Measurements from ENCODE around the gene METRNL. TPM values are rescaled to one million over a fixed set of nuclear protein-coding genes. Genes with fewer than 3 reads are reported as not detected.

The METRNL gene
- total RNA-seq, 1 donor from 2014 or later, result 35.3 TPM

DNA sequence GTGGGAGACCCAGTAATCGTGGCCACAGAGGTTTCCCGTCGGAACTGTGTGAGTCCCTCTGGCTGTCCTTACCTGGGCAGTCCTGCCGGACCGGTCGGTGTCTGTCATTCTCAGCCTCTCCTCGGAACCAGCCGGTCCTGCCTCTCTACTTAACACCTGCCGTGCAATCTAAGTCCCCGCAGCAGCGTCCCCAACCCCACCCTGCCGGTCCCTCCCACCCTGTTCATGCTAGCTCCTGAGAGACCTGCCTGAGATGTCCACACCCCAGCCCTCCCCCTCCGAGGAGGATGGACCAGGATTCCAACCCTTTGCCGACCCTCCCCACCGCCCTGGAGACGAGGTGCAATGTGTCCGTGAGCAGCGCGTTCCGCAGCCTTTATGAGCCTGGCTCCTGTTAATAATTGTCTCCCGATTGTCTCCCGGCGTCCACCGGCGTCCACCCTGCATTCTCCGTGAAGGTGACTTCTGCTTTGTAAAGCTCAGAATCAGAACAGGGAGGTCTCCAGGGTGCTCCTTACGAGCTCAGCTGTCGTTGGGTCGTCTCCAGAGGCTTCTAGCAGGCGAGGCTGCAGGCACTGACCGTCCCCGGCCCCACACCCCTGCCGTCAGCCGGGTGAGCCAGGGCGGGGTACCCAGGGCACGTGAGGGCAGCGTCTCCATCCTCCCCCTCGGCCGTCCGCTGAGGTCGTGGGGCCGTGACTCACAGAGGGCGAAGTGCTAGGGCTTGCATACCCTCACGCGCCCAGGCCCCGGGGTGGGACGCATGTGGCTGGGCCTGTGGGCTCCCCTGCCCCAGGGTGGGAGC, 10.1 kb downstream of the METRNL start:
- DNase-seq (ENCODE audit: low read depth), result peak; percentile 51

DNA sequence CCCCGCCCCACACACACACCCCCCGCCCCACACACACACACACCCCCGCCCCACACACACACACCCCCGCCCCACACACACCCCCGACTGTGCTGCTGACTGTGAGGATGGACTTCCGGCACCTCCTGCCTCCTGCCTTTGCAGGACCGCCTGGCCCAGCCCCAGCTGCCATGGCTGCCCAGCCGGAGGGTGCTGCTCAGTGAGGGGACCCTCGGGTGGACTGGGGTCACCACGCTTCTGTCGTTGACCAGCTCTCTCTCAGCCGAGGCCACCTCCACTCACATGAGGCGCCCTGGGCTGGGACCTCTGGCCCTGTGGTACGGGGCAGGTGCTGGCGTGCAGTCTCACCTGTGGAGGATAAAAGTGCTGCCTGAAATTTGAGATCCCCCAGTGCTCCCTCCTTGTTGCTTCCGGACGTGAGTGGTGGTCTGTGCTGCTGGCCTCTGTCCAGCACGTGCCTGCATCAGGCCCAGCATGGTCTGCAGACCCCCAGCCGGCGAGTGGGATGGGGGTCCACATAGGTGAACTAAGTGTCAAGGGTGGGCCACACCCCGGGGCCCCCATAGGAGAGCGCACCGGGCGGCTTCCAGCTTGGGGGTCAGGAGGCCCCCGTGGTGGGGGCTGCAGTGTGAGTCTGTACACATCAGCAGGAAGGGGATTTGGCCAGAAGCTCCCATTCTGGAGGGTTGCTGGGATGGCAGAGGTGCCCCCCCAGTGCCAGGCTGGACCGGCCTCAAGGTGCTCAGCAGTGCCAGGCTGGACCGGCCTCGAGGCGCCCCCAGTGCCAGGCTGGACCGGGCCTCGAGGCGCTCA, 11.2 kb downstream of the METRNL start:
- no peak for DNase-seq (ENCODE audit: low read depth)

GRCh38 chr17:83091257-83092141, 12.1 kb downstream of the METRNL start:
- no peak for DNase-seq (ENCODE audit: low read depth)

DNA sequence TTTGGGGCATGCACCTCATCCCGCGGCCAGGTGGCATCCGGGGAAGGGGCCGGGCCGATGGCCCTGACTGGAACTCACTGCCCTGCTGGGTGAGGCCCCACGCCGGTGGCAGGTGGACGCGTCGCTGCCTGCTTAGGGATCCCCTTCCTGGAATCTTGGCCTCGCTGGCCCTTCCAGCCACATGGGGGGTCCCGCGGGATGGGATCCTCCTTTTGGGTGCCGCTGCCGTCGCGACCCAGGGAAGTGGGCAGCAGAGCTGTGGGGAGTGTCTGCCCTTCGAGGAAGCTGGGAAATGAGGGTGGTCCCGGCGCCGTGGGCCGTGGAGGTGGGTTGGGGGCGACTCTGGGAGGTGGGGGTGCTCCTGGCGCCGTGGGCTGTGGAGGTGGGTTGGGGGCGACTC, 12.8 kb downstream of the METRNL start:
- DNase-seq (ENCODE audit: low read depth), result no peak

DNA sequence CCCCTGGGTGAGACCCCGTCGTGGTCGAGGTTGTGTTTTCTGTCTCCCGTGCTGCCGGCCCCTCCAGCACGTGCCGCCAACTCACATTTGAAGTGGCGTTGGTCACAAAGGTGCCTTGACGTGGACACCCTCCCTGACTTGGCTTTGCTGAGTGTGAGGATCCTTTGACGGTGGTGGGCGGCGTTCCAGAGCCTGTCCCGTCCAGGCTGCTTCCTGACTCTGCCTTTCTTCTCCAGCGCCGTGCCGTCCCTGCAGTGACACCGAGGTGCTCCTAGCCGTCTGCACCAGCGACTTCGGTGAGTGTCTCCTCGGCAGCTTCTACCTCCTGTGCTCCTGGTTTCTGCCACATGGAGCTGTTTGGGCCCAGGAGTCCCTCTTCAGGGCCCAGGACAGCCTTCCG, 13.5 kb downstream of the METRNL start:
- DNase-seq (ENCODE audit: low read depth), result no peak

GRCh38 chr17:83093506-83093905, 14.1 kb downstream of the METRNL start:
- DNase-seq (ENCODE audit: low read depth), result no peak

DNA sequence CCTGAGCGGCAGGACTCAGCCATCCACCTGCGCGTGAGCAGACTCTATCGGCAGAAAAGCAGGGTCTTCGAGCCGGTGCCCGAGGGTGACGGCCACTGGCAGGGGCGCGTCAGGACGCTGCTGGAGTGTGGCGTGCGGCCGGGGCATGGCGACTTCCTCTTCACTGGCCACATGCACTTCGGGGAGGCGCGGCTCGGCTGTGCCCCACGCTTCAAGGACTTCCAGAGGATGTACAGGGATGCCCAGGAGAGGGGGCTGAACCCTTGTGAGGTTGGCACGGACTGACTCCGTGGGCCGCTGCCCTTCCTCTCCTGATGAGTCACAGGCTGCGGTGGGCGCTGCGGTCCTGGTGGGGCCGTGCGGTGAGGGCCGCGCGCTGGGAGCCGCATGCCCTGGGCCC, 14.9 kb downstream of the METRNL start:
- no peak for DNase-seq (ENCODE audit: low read depth)

- DNase-seq (ENCODE audit: low read depth), result no peak
These were observed 15.6 kb downstream of the METRNL start for GRCh38 chr17:83095016-83095415.

GRCh38 chr17:83096401-83097224, 17.2 kb downstream of the METRNL start:
- DNase-seq (ENCODE audit: low read depth), result no peak

DNA sequence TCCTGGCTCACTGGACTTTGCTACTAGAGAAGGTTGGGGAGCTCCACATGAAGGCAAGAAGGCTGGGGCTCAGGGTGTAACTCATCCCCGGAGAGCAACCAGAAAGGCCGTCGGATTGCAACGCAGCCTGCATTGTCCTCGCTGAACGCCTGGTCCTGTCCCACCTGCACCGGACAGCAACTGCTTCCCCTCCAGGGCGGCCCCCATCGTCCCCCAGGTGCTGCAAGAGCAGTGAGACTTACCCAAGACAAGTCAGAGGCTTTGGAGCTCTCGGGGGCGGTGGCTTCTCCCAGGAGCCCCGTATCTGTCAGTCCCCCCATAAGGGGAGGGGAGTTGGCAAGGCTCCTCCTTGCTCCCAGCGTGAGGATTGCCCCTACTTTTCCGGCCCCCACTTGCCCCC, 18.4 kb downstream of the METRNL start:
- no peak for DNase-seq (ENCODE audit: low read depth)

- DNase-seq (ENCODE audit: low read depth), result no peak
These were observed 19.1 kb downstream of the METRNL start for GRCh38 chr17:83098241-83099085.

DNA sequence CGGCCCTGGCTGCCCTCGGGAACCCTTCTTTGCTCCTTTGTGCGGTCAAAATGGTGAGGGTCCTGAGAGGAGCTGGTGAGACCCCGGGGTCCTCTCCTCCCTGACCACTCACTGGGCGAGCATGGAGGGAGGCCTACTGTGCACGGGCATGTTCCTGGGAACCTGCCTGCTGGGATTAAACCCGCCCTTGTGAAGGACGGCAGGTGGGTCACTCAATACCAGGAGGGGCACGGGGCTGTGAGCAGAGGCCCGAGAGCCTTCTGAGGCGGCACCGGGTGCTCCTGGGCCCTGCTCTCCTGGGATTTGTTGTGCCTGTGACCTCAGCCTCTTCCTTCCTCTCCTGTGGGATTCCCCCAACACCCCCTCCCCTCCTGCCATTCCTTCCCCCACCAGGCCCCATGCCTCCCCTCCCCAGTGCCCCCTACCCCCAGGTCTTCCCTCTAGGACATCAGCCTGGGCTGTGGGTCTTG, 19.7 kb downstream of the METRNL start:
- DNase-seq (ENCODE audit: low read depth), result no peak

DNA sequence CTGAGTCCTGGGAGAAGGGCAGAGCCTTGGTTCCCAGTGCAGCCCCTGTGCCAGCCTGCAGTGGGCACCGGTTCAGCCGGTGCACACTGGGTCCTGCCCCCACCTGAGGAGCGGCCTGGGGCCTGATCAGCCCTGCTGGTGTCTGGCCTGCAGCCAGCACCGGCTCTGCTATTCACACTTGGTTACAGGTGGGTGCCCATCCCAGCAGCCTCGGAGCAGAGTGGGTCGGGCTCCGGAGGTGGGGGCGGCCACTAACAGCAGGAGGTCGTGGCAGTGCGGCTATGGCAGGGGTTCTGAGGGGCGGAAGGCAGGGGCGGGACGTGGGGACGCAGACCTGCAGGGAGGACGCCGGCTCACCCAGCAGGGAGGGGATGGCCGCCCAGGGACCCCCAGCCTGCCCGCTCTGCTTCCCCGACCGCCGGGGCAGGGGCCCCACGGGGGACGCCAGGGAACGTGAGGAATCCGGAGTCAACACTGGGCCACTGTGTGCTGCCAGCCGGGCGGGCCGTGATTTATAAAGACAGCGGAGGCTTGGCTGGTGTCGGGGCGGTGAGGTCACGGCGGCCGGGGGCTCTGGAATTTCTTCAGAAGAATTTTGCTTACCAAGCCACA, 20.3 kb downstream of the METRNL start:
- DNase-seq (ENCODE audit: low read depth), result no peak

DNA sequence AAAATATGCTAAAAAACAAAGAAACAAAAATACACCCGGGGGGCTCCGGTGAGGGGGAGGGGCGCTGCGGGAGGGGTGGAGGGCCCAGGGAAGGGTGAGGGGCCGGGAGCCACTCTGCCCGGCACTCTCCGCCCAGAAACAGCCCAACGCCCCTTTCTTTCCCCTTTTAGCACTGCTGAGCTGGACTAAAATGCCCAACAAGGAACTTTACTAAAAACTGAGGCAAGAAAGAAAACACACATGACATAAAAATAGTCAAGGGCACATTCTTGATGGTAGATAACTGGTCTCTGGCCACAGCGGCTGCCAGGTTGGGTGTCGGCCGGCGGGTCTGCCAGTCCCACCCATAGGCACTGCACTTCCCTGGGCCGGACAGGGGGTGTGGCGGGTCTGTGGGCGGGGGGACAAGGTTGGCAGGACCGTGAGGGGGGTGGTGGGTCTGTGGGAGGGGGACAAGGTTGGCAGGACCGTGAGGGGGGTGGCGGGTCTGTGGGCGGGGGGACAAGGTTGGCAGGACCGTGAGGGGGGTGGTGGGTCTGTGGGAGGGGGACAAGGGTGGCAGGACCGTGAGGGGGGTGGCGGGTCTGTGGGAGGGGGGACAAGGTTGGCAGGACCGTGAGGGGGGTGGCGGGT, 20.9 kb downstream of the METRNL start:
- no peak for DNase-seq (ENCODE audit: low read depth)

DNA sequence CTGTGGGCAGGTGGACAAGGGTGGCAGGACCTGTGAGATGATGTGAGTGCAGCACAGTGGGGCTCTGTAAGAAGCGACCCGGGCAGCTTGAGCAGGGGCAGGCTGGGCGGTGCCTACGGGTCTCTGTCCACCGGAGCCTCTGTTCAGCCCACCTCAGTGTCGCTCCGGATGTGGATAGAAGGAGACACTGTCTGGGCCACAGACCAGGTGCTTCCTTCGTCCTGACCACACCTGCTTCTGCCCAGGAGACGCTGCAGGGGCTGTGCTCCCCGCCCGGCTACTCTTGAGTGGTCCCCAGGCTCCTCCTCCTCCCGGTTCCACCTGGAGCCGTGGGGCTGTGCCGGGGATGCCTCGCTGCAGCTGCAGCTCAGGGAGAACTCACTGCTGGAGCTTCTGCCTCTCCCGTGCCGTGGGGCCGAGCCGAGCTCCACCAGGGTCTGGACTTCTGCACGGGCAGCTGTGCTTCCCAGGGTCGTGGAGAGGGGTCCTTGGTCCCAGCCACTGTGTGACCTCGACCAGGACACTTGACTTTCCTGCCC, 21.5 kb downstream of the METRNL start:
- no peak for DNase-seq (ENCODE audit: low read depth)

DNA sequence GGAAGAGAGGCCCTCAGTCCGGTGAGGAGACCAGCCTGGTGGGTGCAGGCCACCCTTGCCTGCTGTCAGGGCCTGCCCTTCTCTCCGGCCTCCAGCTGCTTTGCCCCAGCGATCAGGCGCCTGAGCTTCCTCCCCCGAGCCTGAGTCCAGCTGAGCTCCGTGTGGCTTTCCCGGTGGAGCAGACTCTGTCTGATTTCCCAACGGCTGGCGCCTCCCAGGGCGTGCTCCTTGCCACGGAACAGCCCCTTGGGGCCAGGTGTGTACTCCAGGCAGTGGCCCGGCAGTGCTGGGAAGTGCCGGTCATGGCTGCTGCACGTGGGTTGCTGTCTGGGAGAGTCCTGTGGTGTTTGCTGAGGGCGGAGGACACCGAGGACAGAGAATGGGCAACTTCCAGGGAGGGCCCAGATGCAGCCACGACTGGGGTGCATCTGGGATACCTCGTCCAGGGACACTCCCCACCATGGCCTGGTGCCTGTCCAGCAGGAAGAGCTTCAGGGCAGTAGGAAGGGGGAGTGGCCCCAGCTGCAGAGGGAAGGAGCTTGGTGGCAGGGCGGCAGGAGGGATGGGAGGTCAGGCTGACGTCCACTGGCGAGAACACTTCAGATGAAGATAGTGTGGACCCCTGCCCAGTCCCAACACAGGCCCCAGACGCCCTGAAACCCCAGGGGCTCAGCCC, 22.5 kb downstream of the METRNL start:
- DNase-seq (ENCODE audit: low read depth), result no peak

DNA sequence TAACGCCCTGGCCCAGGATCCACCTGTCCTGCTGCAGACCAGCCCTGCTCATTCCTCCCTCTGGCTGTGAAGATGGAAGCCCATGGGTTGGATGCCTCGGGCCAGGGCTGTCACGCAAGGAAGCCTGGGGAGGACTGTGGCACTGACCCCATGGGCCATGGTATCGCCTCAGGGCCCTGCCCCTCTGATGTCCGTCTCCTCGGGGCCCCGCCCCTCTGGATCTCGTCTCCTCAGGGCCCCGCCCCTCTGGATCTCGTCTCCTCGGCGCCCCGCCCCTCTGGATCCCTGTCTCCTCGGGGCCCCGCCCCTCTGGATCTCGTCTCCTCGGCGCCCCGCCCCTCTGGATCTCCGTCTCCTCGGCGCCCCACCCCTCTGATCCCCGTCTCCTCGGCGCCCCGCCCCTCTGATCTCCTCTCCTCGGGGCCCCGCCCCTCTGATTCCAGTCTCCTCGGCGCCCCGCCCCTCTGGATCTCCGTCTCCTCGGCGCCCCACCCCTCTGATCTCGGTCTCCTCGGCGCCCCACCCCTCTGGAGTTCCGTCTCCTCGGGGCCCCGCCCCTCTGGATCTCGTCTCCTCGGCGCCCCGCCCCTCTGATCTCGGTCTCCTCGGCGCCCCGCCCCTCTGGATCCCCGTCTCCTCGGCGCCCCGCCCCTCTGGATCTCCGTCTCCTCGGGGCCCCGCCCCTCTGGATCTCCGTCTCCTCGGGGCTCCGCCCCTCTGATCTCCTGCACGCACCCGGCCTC, 24.0 kb downstream of the METRNL start:
- DNase-seq (ENCODE audit: low read depth), result peak; percentile 54
